NCI-H146 treated with DMSO at 0.1 percent for 48 hours (cell line): ENCODE measurements around the gene MRGPRX3.
"Not testable (repeated sequence)": the region's sequence is repeated elsewhere in the genome, so short reads cannot be mapped to it uniquely, and the experiment has no call there.

Experiments
- DNase-seq: peaks from one replicate; lab custom pipeline; 2025; ENCODE audit not compliant: unreplicated experiment; lab: John Stamatoyannopoulos, UW

The MRGPRX3 gene

GRCh38 chr11:18132341-18132740, at the start of gene MRGPRX3:
MRGPRX3 (plus strand) TSS chr11:18132571; CDS start chr11:18137203, 4,632 bp downstream.
- DNase-seq: no peak

GRCh38 chr11:18088366-18088765, 44.0 kb upstream of the MRGPRX3 start:
- DNase-seq: no peak

- DNase-seq: no peak
Measured at GRCh38 chr11:18088966-18089365, 43.4 kb upstream of the MRGPRX3 start.

GRCh38 chr11:18091731-18092130, 40.6 kb upstream of the MRGPRX3 start:
- DNase-seq: no peak

GRCh38 chr11:18093959-18094358, 38.4 kb upstream of the MRGPRX3 start:
- no peak for DNase-seq

GRCh38 chr11:18100926-18101656, 31.3 kb upstream of the MRGPRX3 start:
- DNase-seq: no peak

GRCh38 chr11:18105086-18105801, 27.1 kb upstream of the MRGPRX3 start:
- DNase-seq: no peak

GRCh38 chr11:18105802-18106574, 26.4 kb upstream of the MRGPRX3 start, which contains the start of gene SAAL1:
SAAL1 (minus strand) TSS chr11:18106082; CDS start chr11:18106041, 41 bp downstream.
- peak; percentile 62 for DNase-seq

- DNase-seq: no peak
Measured at GRCh38 chr11:18106688-18107087, 25.7 kb upstream of the MRGPRX3 start.

GRCh38 chr11:18108254-18108653, 24.1 kb upstream of the MRGPRX3 start:
- DNase-seq: no peak

GRCh38 chr11:18111005-18111404, 21.4 kb upstream of the MRGPRX3 start:
- DNase-seq: no peak

- peak; percentile 60 for DNase-seq
Measured at GRCh38 chr11:18115360-18116127, 16.8 kb upstream of the MRGPRX3 start.

- not testable (repeated sequence) for DNase-seq
Measured at GRCh38 chr11:18121331-18121828, 11.0 kb upstream of the MRGPRX3 start.

GRCh38 chr11:18131115-18131514, 1.3 kb upstream of the MRGPRX3 start:
- DNase-seq: not testable (repeated sequence)

GRCh38 chr11:18135308-18135707, 2.9 kb downstream of the MRGPRX3 start:
- DNase-seq: no peak

- no peak for DNase-seq
Measured at GRCh38 chr11:18137186-18137800, 4.9 kb downstream of the MRGPRX3 start.

GRCh38 chr11:18140145-18140544, 7.8 kb downstream of the MRGPRX3 start:
- DNase-seq: no peak

GRCh38 chr11:18144243-18144642, 11.9 kb downstream of the MRGPRX3 start:
- DNase-seq: no peak

- DNase-seq: no peak
Measured at GRCh38 chr11:18145025-18145424, 12.7 kb downstream of the MRGPRX3 start.

GRCh38 chr11:18145837-18146236, 13.5 kb downstream of the MRGPRX3 start:
- DNase-seq: no peak
